NB4 (cell line): ENCODE results near the gene FHIT.

Experiments used
- DNase-seq: peaks from one replicate; pipeline ENCODE4 v3.0.0; 2010; ENCODE audit warnings: low read depth
- H3K4me3 ChIP-seq: one replicate; pipeline ENCODE4 v1.5.1; 2011; ENCODE audit warnings: mild to moderate bottlenecking, low read depth, low read length, moderate library complexity
- MYC ChIP-seq: IDR thresholded peaks from 2 replicates; pipeline ENCODE4 v1.6.1; 2011; ENCODE audit warnings: low read depth, low read length
- POLR2A ChIP-seq: IDR thresholded peaks from 2 replicates; pipeline ENCODE4 v1.6.1; 2011; ENCODE audit warnings: mild to moderate bottlenecking; ENCODE audit not compliant: insufficient read length; ENCODE audit errors: extremely low read depth
- TF ChIP-seq, protein P1 (sequence below): IDR thresholded peaks from 2 replicates; pipeline ENCODE4 v1.6.1; 2011; ENCODE audit warnings: low read depth, low read length
- TF ChIP-seq, protein P2 (sequence below): IDR thresholded peaks from one replicate; pipeline ENCODE4 v1.5.1; 2012; ENCODE audit warnings: low read depth, low read length

FHIT gene

DNA sequence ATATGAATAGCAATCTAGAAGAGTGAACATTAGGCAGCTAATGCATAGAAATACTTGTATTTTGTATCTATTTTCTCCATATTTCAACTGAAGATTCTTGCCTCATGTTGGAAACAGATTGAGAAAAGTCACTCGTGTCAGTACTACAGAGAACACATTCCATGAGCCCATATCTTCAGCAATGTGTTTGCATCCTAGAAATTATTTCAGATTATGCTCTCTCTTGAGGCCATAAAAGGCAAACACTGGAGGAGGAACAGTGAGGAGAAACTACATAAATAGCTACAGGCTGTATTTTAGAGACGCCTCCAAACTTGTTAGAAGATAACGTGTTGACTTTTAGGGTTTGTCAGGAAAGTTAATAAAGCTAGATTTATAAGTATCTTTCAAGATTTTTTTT, 906.9 kb downstream of the FHIT start:
- TF ChIP-seq MYC (no peak), POLR2A (no peak)
- TF ChIP-seq, protein P1, sequence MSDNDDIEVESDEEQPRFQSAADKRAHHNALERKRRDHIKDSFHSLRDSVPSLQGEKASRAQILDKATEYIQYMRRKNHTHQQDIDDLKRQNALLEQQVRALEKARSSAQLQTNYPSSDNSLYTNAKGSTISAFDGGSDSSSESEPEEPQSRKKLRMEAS, result no peak
- TF ChIP-seq, protein P2, sequence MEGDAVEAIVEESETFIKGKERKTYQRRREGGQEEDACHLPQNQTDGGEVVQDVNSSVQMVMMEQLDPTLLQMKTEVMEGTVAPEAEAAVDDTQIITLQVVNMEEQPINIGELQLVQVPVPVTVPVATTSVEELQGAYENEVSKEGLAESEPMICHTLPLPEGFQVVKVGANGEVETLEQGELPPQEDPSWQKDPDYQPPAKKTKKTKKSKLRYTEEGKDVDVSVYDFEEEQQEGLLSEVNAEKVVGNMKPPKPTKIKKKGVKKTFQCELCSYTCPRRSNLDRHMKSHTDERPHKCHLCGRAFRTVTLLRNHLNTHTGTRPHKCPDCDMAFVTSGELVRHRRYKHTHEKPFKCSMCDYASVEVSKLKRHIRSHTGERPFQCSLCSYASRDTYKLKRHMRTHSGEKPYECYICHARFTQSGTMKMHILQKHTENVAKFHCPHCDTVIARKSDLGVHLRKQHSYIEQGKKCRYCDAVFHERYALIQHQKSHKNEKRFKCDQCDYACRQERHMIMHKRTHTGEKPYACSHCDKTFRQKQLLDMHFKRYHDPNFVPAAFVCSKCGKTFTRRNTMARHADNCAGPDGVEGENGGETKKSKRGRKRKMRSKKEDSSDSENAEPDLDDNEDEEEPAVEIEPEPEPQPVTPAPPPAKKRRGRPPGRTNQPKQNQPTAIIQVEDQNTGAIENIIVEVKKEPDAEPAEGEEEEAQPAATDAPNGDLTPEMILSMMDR, result no peak
- H3K4me3 ChIP-seq, result no peak overlapping the region
- DNase-seq, result no peak

DNA sequence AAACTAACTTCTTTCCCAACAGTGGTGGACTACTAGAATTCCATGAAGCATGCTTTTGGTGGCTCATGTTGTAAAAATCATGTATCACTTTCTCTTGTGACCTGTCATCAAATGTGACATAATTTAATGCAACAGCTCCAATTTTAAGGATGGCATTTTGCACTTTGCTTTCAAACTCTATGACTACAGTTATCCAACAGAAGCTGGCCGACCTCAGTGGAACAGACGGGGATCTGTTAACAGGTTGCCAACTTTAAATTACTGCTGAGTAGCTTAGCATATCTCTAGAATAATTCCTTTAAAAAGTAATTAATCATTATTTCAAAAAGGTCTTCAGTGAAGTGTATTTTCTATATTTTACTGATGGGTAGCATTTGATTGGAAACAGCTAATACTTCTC, 907.4 kb downstream of the FHIT start:
- DNase-seq, result no peak
- TF ChIP-seq MYC (no peak), POLR2A (no peak)
- TF ChIP-seq, protein P1, result no peak
- TF ChIP-seq, protein P2, result no peak
- no peak overlapping the region for H3K4me3 ChIP-seq

DNA sequence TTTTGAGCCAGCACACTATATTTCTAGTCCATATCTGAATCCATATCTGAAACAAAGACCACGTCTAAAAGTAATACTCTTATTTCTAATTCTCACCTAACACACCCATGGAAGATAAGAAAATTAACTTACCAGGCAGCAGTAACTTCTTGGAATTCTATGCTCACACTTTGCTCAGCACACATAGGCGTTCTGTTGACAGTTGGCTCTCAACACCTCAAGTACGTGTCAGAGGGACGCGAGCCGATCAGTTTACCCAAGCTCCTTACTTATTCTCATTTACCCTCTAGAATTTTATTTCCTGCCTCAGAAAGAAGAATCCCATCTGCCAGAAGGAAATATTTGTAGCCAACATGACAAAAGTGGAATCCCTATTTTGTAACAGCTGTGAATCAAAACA, 911.9 kb downstream of the FHIT start:
- DNase-seq, result no peak
- no peak overlapping the region for H3K4me3 ChIP-seq
- TF ChIP-seq POLR2A (no peak), MYC (no peak)
- TF ChIP-seq, protein P1, result no peak
- TF ChIP-seq, protein P2, result no peak

DNA sequence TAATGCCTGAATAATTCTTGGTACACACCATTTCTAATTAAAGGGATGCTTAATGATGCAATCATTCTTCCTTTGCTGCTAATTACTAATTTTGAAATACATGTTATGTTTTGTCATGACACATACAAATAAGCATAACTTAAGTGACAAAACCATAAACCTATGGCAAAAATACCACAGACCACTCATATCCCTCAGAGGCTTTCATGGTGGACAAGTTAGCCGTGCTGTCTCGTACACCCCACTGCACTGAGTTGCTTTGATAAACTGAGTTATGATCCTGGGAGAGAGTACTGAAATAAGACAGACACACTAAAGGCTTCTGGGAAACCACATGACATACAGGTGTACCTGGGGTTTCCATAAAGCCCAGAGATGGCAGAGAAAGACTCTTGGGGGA, 913.8 kb downstream of the FHIT start:
- no peak for DNase-seq
- TF ChIP-seq, protein P2, result no peak
- TF ChIP-seq POLR2A (no peak), MYC (no peak)
- TF ChIP-seq, protein P1, result no peak
- no peak overlapping the region for H3K4me3 ChIP-seq

DNA sequence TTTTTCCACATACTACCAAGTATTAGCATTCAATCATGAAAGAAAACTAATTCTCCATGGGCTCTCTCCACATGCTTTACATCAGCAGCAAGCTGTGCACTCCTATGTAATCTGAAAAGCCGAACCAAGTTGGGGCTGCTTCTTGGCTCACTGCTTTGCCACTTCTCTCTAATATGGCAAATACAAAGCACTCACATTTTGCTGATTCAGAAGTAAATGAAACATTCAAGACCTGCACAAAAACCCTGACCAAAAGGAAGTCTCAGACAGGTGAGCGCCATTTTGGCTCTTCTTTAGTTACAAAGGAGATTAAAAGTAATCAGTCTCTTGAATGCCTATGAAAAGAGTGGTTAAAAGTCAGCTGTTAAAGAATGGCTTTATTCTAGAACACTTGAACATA, 915.2 kb downstream of the FHIT start:
- TF ChIP-seq, protein P2, result no peak
- TF ChIP-seq, protein P1, result no peak
- TF ChIP-seq MYC, result no peak
- TF ChIP-seq POLR2A, result no peak
- DNase-seq, result no peak
- no peak overlapping the region for H3K4me3 ChIP-seq

DNA sequence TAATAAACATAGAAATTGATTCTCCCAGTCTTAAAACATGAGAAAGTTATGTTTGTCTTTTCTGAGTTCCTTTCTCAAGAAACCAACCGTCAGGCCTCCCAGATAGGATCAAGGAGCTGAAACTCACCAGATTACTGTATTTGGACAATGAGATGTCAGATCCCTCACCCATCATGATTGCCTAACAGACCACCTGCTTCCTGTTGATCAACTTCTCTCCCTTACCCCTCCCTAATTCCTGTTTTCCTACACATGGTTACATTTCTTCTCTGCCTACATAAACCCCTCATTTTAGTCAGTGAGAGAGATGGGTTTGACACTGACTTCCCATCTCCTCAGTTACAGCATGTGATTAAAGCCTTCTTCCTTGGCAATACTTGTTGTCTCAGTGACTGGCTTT, 917.5 kb downstream of the FHIT start:
- DNase-seq, result peak; percentile 71
- H3K4me3 ChIP-seq, result no peak overlapping the region
- TF ChIP-seq MYC (no peak), POLR2A (no peak)
- TF ChIP-seq, protein P2, result no peak
- TF ChIP-seq, protein P1, result no peak
